Activated CD8-positive, alpha-beta memory T cell treated with anti-CD3 and anti-CD28 coated beads, Interleukin-2, amount 10 ng/mL, durations not matched to agents 7 days and 5 days (primary cell): ENCODE measurements around the gene SLITRK6. TPM values are rescaled to one million over a fixed set of nuclear protein-coding genes. Genes with fewer than 3 reads are reported as not detected.

Experiments used
- ATAC-seq: fragments of 150-1000 bp; cut with Tn5 transposase; one replicate; pipeline ENCODE4 v1.10.0; 2021; ENCODE audit warnings: moderate library complexity
- CTCF ChIA-PET: fragments of 350-600 bp; sonication (Branson Sonifier 250); formaldehyde crosslinking; loops from one replicate; lab custom pipeline; 2021; ENCODE audit warnings: antibody characterized with exemption; lab: Charles Lee
- DNase-seq: peaks from one replicate; pipeline ENCODE4 v3.0.0-alpha.2; 2020
- H3K27ac Mint-ChIP-seq: one replicate; pipeline ENCODE4 v1.8.0; 2021; ENCODE audit warnings: mild to moderate bottlenecking, mixed read lengths
- H3K27me3 Mint-ChIP-seq: one replicate; pipeline ENCODE4 v1.8.0; 2021; ENCODE audit warnings: mixed read lengths
- H3K36me3 Mint-ChIP-seq: one replicate; pipeline ENCODE4 v1.8.0; 2021; ENCODE audit warnings: mild to moderate bottlenecking, mixed read lengths
- H3K4me1 Mint-ChIP-seq: one replicate; pipeline ENCODE4 v1.8.0; 2021; ENCODE audit warnings: mixed read lengths
- H3K4me3 Mint-ChIP-seq: one replicate; pipeline ENCODE4 v1.8.0; 2021; ENCODE audit warnings: mild to moderate bottlenecking, moderate library complexity, mixed read lengths
- H3K9me3 Mint-ChIP-seq: one replicate; pipeline ENCODE4 v1.8.0; 2022; ENCODE audit warnings: low read depth, mixed read lengths
- total RNA-seq, 2 experiments: library from RNA; stranded (reverse); gene quantifications; one replicate each; pipeline ENCODE4 v1.2.3, GENCODE V29; 2021

The SLITRK6 gene
- total RNA-seq = not detected

DNA sequence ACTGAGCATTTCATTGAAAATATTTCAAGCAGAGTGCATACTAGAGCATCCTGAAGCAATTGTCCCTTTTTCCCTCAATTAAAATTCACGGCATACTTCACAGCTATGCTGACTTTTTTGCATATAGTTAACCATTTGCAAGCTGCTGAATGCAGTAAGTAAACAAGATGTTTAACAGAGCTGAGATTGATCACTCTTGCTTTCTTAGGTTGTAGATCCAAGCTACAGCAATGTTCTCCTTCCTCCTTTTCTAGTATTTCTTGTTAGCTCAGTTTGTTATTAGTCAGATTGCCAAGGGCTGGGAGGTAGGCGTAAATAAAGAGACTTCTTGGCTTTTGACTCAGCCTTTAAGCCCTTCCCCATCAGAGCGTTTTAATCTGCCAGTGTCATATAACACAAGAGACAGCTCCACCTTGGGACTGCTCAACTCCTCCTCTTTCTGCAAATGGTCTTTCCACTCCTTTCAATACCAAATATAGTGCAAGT lies at the start of gene SLITRK6:
Gene SLITRK6 (minus strand): TSS at position 323 of the 486 bp plus-strand sequence. CDS start 2,911 bp downstream, outside the sequence.
- Mint-ChIP-seq H3K27ac (no peak within 1 kb of the TSS), H3K4me3 (no peak within 1 kb of the TSS), H3K4me1 (no peaks in the 10 kb centered on the region), H3K36me3 (no peaks in the 10 kb centered on the region), H3K27me3 (no peaks in the 10 kb centered on the region), H3K9me3 (no peaks in the 10 kb centered on the region)
- ATAC-seq = no peak
- DNase-seq = no peak
- CTCF ChIA-PET = interaction anchor here (0.7 kb wide), 1 partner anchor 903 kb away, joined by 3 read pairs; no protein-coding TSS in a partner anchor

DNA sequence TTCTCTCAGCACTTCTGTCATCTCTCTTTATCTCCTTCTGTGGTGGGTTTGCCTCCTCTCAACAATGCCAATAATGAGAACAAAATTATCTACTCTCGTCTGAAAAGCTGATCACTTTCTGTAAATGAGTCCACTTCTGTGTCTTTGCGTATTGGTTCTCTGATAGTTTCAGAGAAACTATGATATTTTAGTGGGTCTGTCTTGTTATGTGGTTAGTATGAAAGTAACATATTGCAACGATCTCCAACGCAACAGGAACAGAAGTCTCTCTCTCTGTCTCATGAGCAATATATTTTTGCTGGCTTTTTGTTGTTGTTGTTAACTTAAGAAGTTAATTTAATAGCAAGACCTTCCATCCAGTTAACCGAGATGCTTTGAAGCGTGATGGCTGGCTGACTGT lies 47.8 kb upstream of the SLITRK6 start:
- Mint-ChIP-seq H3K27ac (no peak overlapping the region), H3K27me3 (no peaks in the 10 kb centered on the region), H3K9me3 (peaks cover 11% of the 10 kb centered on the region), H3K36me3 (no peaks in the 10 kb centered on the region), H3K4me3 (no peak overlapping the region), H3K4me1 (no peaks in the 10 kb centered on the region)
- DNase-seq (no peak), ATAC-seq (no peak)
- CTCF ChIA-PET = no interaction called here

DNA sequence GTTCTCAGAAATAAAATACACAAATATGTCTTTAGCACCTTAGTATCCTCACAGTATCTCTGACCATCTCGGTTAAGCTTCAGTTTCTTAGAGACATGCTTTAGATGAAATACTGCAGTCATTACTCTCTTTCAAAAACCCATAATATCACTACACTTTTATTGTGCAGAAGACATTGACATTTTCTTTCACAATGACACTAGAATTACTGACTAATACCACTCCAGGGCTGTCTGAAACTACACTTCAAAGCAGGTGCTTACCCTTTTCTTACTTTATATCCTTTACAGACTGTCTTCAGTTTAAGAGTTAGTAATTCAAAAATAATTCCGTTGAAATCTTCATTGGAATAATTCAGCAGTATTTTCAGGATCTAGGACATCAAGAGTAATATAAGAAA lies 42.2 kb upstream of the SLITRK6 start:
- CTCF ChIA-PET = no interaction called here
- Mint-ChIP-seq H3K27me3 (no peaks in the 10 kb centered on the region), H3K9me3 (no peaks in the 10 kb centered on the region), H3K4me1 (no peaks in the 10 kb centered on the region), H3K36me3 (no peaks in the 10 kb centered on the region), H3K27ac (no peak overlapping the region), H3K4me3 (no peak overlapping the region)
- ATAC-seq (no peak), DNase-seq (no peak)

DNA sequence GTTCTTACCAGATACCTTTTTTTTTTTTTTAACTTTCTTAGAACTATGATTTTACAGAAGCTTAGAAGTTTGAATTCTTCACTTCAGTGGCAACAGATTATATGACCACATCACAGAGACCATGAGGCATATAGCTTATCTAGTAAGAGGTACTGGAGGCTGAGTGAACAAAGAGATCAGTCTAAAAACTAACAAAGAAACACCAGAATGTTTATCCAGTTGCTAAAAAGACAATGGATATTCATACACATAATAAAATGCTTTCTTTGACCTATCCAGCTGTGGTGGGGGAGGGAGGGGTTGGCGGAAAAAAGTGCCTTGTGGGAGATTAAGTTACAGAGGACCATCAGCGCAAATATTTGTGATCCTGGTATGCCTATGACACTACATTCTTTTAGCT lies 34.7 kb upstream of the SLITRK6 start:
- Mint-ChIP-seq H3K27ac (no peak overlapping the region), H3K4me1 (no peaks in the 10 kb centered on the region), H3K27me3 (no peaks in the 10 kb centered on the region), H3K36me3 (no peaks in the 10 kb centered on the region), H3K4me3 (no peak overlapping the region), H3K9me3 (no peaks in the 10 kb centered on the region)
- ATAC-seq (no peak), DNase-seq (no peak)
- CTCF ChIA-PET = no interaction called here

DNA sequence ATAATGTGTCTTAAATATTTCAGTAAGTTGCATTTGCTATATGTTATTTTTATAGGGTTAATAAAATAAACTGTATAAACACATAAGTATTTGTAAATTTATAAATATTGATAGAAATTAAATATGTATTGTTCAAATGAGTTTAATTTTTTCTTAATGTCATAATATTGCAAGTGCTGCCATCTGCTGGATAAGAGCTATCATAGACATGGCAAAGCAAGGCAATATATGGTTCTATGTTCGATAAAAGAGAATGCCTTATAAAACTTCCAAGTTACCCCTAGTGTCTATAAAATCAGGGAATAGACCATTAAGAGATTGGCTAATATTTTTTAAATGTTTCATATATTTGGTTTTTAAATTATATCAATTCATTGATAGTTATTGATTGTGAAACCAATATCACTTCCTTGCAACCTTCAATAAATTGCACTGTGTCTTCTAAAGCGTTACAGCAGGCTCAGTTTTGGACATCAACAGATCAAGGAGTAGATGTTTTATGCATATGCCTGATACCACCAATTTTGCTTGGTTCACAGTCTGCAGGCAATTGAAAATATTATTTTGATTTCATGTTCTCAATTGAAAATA lies 29.0 kb upstream of the SLITRK6 start:
- CTCF ChIA-PET = no interaction called here
- Mint-ChIP-seq H3K27me3 (no peaks in the 10 kb centered on the region), H3K9me3 (no peaks in the 10 kb centered on the region), H3K4me3 (no peak overlapping the region), H3K4me1 (no peaks in the 10 kb centered on the region), H3K36me3 (no peaks in the 10 kb centered on the region), H3K27ac (no peak overlapping the region)
- no peak for ATAC-seq
- no peak for DNase-seq

GRCh38 chr13:85825454-85825853 lies 26.2 kb upstream of the SLITRK6 start:
- Mint-ChIP-seq H3K9me3 (no peaks in the 10 kb centered on the region), H3K27ac (no peak overlapping the region), H3K4me1 (no peaks in the 10 kb centered on the region), H3K36me3 (no peaks in the 10 kb centered on the region), H3K4me3 (no peak overlapping the region), H3K27me3 (no peaks in the 10 kb centered on the region)
- no peak for ATAC-seq
- CTCF ChIA-PET = no interaction called here
- DNase-seq = no peak

DNA sequence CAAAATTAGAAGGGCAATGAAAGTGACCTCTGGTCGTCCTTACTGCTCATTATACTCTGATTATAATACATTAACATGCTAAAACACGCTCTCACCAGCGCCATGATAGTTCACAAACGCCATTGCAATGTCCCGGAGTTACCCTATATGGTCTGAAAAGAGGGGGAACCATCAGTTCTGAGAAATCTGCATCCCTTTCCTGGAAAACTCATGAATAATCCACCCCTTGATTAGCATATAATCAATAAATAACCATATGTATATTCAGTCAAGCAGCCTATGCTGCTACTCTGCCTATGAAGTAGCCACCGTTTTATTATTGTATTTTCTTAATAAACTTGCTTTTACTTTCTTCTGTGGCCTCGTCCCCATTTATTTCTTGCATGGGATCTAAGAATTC lies 24.6 kb upstream of the SLITRK6 start:
- Mint-ChIP-seq H3K36me3 (no peaks in the 10 kb centered on the region), H3K27ac (no peak overlapping the region), H3K9me3 (no peaks in the 10 kb centered on the region), H3K4me1 (no peaks in the 10 kb centered on the region), H3K4me3 (no peak overlapping the region), H3K27me3 (no peaks in the 10 kb centered on the region)
- DNase-seq (no peak), ATAC-seq (no peak)
- CTCF ChIA-PET = no interaction called here

GRCh38 chr13:85819513-85819912 lies 20.3 kb upstream of the SLITRK6 start:
- DNase-seq (no peak), ATAC-seq (no peak)
- H3K4me1 Mint-ChIP-seq = no peaks in the 10 kb centered on the region
- H3K27me3 Mint-ChIP-seq = no peaks in the 10 kb centered on the region
- no peak overlapping the region for H3K27ac Mint-ChIP-seq
- H3K4me3 Mint-ChIP-seq = no peak overlapping the region
- CTCF ChIA-PET = no interaction called here
- H3K9me3 Mint-ChIP-seq = no peaks in the 10 kb centered on the region
- no peaks in the 10 kb centered on the region for H3K36me3 Mint-ChIP-seq

- H3K4me1 Mint-ChIP-seq = no peaks in the 10 kb centered on the region
- H3K9me3 Mint-ChIP-seq = no peaks in the 10 kb centered on the region
- no peaks in the 10 kb centered on the region for H3K36me3 Mint-ChIP-seq
- H3K4me3 Mint-ChIP-seq = no peak overlapping the region
- no peaks in the 10 kb centered on the region for H3K27me3 Mint-ChIP-seq
- CTCF ChIA-PET = no interaction called here
- DNase-seq (no peak), ATAC-seq (no peak)
- no peak overlapping the region for H3K27ac Mint-ChIP-seq
Measured at GRCh38 chr13:85816413-85816812, 17.2 kb upstream of the SLITRK6 start.

- no peak overlapping the region for H3K27ac Mint-ChIP-seq
- DNase-seq = no peak
- H3K9me3 Mint-ChIP-seq = no peaks in the 10 kb centered on the region
- no peak overlapping the region for H3K4me3 Mint-ChIP-seq
- CTCF ChIA-PET = no interaction called here
- no peaks in the 10 kb centered on the region for H3K27me3 Mint-ChIP-seq
- H3K4me1 Mint-ChIP-seq = no peaks in the 10 kb centered on the region
- H3K36me3 Mint-ChIP-seq = no peaks in the 10 kb centered on the region
- no peak for ATAC-seq
Measured at GRCh38 chr13:85812282-85812681, 13.1 kb upstream of the SLITRK6 start.

- DNase-seq (no peak), ATAC-seq (no peak)
- Mint-ChIP-seq H3K9me3 (no peaks in the 10 kb centered on the region), H3K4me1 (no peaks in the 10 kb centered on the region), H3K4me3 (no peak overlapping the region), H3K36me3 (no peaks in the 10 kb centered on the region), H3K27ac (no peak overlapping the region), H3K27me3 (no peaks in the 10 kb centered on the region)
- CTCF ChIA-PET = no interaction called here
Measured at GRCh38 chr13:85808811-85809210, 9.6 kb upstream of the SLITRK6 start.

DNA sequence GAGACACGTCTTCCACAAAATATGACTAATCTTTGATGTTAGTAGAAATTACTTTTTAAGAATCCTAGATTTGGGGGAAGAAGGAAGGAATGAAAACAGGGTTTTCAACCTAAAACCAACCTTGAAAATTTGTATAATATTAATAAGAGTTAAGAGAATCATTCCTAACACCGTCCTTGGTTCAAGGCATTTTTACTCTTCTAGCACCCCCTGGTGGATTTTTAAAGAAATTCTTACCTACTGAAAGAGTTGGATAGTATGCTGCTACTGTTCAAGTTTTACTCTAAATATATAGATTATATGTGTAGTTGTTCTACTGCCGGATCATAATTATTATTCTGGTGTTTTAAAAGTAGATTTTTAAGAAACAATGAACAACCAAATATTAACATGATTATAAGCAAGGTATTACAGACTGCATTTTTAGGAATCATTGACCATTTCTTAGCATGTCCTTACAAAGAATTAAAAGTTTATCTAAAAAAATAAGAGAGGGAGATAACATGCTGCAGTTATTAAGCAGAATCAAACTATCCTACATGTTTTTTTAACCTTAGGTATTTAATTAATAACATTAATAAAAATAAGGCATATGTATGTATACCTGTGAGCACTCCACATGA lies 7.4 kb upstream of the SLITRK6 start:
- CTCF ChIA-PET = no interaction called here
- Mint-ChIP-seq H3K9me3 (no peaks in the 10 kb centered on the region), H3K27me3 (no peaks in the 10 kb centered on the region), H3K4me1 (no peaks in the 10 kb centered on the region), H3K36me3 (no peaks in the 10 kb centered on the region), H3K4me3 (no peak overlapping the region), H3K27ac (no peak overlapping the region)
- DNase-seq (no peak), ATAC-seq (no peak)

DNA sequence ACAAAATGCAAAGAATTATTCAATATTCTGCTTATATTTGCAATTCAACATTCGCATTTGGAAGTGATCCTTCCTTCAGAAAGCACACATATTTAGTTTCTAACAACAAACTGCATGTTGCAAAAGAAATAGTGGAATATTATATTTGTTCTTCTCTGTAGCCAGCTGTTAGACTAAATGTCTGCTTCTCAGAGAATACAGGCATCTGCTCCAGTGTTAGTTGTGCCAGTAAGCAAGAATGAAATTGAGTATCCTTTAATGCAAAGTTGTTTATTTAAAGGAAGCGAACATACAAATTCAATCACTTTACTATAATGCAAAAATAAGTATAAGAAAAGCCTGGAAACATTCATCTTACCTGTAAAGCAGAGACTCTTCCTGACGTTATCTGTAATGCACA lies 663 bp downstream of the SLITRK6 start:
- no peak for ATAC-seq
- H3K4me1 Mint-ChIP-seq = no peaks in the 10 kb centered on the region
- H3K36me3 Mint-ChIP-seq = no peaks in the 10 kb centered on the region
- H3K27ac Mint-ChIP-seq = no peak overlapping the region
- H3K9me3 Mint-ChIP-seq = no peaks in the 10 kb centered on the region
- H3K4me3 Mint-ChIP-seq = no peak overlapping the region
- no peaks in the 10 kb centered on the region for H3K27me3 Mint-ChIP-seq
- no peak for DNase-seq
- CTCF ChIA-PET = no interaction called here

DNA sequence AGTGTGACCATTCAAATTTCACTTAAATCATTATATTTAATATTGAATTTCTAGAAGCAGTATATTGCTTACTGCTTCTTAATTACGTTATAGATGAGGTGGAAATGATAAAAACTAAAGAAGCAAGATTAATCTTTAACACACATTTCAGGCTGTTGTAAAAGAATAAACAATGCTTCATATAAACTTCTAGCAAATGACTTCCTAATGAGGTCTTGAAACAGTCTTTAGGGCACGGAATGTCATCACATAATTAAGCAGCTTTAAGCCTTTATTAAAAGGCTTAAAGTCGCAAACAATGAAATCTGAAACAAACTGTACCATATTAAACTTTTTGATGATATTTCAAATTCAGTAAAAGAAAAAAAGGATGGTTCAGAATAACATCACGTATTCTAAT lies 1.9 kb downstream of the SLITRK6 start:
- CTCF ChIA-PET = no interaction called here
- no peak overlapping the region for H3K27ac Mint-ChIP-seq
- H3K36me3 Mint-ChIP-seq = no peaks in the 10 kb centered on the region
- H3K4me1 Mint-ChIP-seq = no peaks in the 10 kb centered on the region
- ATAC-seq (no peak), DNase-seq (no peak)
- no peak overlapping the region for H3K4me3 Mint-ChIP-seq
- H3K9me3 Mint-ChIP-seq = no peaks in the 10 kb centered on the region
- no peaks in the 10 kb centered on the region for H3K27me3 Mint-ChIP-seq
